GM18502 (cell line): ENCODE data around the gene RHBDD2.
A peak's percentile ranks its signal among the peaks of the same experiment; 100 is the strongest.
"Not testable (repeated sequence)": the region's sequence is repeated elsewhere in the genome, so short reads cannot be mapped to it uniquely, and the experiment has no call there.

ENCODE experiments used
- ATAC-seq: cut with Tn5 transposase; IDR thresholded peaks from one replicate; pipeline ENCODE4 v1.9.1; 2021; ENCODE audit warnings: mild to moderate bottlenecking; ENCODE audit not compliant: unreplicated experiment, poor library complexity

The RHBDD2 gene

GRCh38 chr7:75887669-75888369 lies 9.0 kb downstream of the RHBDD2 start:
- no peak for ATAC-seq

GRCh38 chr7:75888464-75889222 lies 9.8 kb downstream of the RHBDD2 start:
- no peak for ATAC-seq

- no peak for ATAC-seq
Observed at GRCh38 chr7:75889223-75889825, 10.5 kb downstream of the RHBDD2 start.

- no peak for ATAC-seq
Observed at GRCh38 chr7:75889826-75890225, 11.0 kb downstream of the RHBDD2 start.

- ATAC-seq = not testable (repeated sequence)
Observed at GRCh38 chr7:75891237-75891636, 12.4 kb downstream of the RHBDD2 start.

- ATAC-seq = no peak
Observed at GRCh38 chr7:75891815-75892411, 13.1 kb downstream of the RHBDD2 start.

GRCh38 chr7:75892634-75893272 lies 13.9 kb downstream of the RHBDD2 start:
- no peak for ATAC-seq

- ATAC-seq = no peak
Observed at GRCh38 chr7:75896803-75897327, 18.0 kb downstream of the RHBDD2 start.

- ATAC-seq = no peak
Observed at GRCh38 chr7:75900617-75901315, 21.9 kb downstream of the RHBDD2 start.

GRCh38 chr7:75905785-75906604 lies 27.2 kb downstream of the RHBDD2 start:
- ATAC-seq = no peak

GRCh38 chr7:75906991-75907667 lies 28.3 kb downstream of the RHBDD2 start:
- no peak for ATAC-seq

- ATAC-seq = not testable (repeated sequence)
Observed at GRCh38 chr7:75907668-75908039, 28.8 kb downstream of the RHBDD2 start.

GRCh38 chr7:75909521-75910132 lies 30.8 kb downstream of the RHBDD2 start:
- ATAC-seq = no peak

GRCh38 chr7:75911186-75911585 lies 32.4 kb downstream of the RHBDD2 start:
- ATAC-seq = not testable (repeated sequence)

- ATAC-seq = no peak
Observed at GRCh38 chr7:75913437-75913836, 34.6 kb downstream of the RHBDD2 start.

- ATAC-seq = no peak
Observed at GRCh38 chr7:75914169-75914654, 35.4 kb downstream of the RHBDD2 start.

- peak; percentile 95 for ATAC-seq
Observed at GRCh38 chr7:75914655-75915415, 36.0 kb downstream of the RHBDD2 start, which contains the start of gene POR. Gene POR (plus strand): TSS chr7:75915155. CDS start chr7:75954002, 38,847 bp downstream.
